NCI-H2107 treated with DMSO at 0.1 percent for 48 hours (cell line): ENCODE data around the gene NAPG.
"Not testable (repeated sequence)": the region's sequence is repeated elsewhere in the genome, so short reads cannot be mapped to it uniquely, and the experiment has no call there.

ENCODE experiments used
- DNase-seq: peaks from one replicate; lab custom pipeline; 2025; ENCODE audit not compliant: unreplicated experiment; lab: John Stamatoyannopoulos, UW

NAPG gene

DNA sequence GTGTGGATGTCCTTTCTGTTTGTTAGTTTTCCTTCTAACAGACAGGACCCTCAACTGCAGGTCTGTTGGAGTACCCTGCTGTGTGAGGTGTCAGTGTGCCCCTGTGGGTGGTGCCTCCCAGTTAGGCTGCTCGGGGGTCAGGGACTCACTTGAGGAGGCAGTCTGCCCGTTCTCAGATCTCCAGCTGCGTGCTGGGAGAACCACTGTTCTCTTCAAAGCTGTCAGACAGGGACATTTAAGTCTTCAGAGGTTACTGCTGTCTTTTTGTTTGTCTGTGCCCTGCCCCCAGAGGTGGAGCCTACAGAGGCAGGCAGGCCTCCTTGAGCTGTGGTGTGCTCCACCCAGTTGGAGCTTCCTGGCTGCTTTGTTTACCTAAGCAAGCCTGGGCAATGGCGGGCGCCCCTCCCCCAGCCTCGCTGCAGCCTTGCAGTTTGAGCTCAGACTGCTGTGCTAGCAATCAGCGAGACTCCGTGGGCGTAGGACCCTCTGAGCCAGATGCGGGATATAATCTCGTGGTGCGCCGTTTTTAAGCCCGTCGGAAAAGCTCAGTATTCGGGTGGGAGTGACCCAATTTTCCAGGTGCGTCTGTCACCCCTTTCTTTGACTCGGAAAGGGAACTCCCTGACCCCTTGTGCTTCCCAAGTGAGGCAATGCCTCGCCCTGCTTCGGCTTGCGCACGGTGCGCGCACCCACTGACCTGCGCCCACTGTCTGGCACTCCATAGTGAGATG lies 52.2 kb downstream of the NAPG start:
- DNase-seq = not testable (repeated sequence)

DNA sequence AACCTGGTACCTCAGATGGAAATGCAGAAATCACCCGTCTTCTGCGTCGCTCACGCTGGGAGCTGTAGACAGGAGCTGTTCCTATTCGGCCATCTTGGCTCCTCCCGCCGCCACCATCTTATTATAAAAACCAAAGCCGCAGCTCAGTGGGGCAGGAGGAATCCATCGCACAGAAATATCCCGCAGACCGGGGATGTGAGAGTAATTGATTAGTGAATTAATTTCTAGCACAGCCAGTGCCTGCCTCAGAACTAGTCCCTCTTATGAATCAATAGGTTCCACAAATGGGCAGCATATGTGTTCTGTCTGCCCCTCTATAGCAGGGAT lies 52.7 kb downstream of the NAPG start:
- DNase-seq = not testable (repeated sequence)

DNA sequence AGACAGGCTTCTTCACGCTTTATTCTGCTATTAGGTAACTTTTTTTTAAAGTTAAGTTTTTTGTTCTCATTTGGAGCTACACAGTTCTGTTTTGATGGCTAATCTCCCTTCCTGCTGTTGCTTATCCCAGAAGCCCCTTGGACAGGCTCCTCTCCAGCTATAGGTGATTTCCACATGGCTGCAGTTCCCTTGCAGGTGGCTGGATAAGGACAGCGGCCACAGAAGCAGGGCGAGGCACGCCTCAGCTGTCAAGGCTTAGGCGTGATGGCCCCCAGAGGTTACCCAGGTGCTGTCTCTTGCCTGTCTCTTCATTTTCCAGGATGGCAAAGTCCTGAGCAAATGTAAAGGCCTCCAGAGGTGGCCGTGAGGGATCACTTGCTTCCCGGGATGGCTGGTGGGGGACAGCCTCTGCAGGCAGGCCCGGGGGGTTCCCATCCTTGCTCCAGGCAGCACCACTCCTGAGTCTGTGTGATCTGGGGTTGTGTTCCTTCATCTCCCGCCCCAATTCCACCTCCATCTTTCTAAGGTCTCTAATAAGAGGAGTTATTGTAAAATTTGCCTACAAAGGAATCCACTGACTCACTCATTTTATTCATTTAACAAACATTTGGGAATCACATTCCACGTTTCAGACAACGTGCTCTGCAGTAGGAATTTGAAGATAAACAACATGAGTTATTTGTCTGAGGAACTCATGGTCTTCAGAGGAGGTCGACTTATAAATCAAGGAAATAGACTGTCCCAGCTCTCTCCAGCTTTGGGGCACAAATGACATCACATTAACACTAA lies 53.4 kb downstream of the NAPG start:
- no peak for DNase-seq

DNA sequence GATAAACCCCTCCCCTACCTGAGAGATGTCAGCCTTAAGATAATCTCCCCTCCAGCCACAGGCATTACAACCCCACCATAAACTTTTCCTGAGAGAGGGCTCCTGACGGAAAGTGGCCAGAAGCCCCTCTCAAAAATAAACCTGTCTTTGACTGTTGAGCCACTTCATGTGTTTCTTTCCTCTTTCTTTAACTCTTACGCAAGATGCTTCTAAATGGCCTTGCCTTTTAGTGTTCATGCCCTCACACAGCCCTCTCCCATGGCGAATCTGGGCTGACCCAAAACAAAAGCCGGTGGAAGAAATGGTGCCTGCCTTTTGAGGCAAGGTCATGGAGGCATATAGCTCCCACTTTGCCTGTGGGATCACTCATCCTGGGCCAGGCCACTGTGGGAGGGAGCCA lies 54.4 kb downstream of the NAPG start:
- DNase-seq = no peak

DNA sequence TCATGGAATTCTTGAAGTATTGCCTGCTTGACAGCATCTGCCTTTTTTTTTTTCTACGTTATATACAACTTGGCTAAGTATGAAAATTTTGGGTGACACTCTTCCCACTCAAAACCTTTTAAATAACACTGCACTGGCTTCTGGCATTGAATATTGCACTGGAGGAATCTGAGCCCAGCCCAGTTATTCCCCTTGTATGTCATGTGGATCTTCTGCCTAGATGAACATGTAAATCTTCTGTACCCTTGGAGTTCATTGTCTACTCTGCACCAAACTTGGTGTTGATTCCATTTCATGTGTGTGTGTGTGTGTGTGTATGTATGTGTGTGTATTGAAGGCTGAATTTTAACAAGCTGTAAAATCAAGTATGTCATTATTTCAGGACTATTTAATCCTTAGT lies 59.4 kb downstream of the NAPG start:
- no peak for DNase-seq

DNA sequence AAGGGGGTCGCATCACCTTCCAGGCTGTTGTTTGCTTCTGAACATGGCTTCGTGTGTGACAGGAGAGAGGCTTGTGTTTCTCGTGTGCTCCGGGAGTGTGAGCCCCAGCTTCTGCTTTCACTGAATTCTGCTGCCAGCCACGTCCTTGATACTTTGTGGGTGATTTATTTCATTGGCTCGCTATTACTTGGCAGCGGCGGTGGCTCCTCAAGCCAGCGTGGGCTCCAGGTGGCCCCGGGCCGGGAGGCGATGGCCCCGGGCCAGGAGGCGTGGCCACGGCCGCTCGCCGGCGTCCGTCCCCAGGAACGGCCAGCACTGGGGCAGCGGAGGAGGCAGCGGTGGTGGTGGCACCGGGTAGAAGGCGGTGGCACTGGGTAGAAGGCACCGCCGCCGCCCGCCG lies 63.1 kb downstream of the NAPG start:
- DNase-seq = no peak

DNA sequence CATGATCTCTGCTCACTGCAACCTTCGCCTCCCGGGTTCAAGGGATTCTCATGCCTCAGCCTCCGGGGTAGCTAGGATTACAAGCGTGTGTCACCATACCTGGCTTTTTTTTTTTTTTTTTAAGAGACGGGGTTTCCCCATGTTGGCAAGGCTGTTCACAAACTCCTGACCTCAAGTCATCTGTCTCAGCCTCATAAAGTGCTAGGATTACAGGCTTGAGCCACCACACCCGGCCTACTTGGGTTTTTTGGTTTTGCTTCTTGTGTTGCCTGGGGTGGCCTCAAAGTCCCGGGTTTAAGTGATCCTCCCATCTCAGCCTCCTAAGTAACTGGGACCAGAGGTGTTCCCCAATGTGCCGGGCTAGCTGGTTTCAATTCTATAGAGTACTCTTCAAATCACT lies 64.6 kb downstream of the NAPG start:
- no peak for DNase-seq

DNA sequence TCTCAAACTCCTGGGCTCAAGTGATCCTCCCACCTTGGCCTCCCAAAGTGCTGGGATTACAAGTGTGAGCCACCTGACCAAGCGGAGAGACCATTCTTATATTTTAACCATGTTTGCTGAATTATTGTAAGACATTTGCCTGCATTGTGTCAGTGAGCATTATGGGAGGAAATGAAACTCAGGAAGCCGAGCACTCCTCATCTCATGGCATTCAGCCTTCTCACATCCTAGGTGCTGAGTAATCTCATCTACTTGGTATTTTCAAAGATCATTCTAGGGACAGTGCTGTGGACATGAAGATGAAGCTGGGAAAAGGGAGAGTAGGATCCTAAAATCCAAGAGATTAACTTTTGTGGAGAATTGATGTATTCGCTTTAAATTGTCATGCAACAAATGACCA lies 66.1 kb downstream of the NAPG start:
- DNase-seq = no peak

DNA sequence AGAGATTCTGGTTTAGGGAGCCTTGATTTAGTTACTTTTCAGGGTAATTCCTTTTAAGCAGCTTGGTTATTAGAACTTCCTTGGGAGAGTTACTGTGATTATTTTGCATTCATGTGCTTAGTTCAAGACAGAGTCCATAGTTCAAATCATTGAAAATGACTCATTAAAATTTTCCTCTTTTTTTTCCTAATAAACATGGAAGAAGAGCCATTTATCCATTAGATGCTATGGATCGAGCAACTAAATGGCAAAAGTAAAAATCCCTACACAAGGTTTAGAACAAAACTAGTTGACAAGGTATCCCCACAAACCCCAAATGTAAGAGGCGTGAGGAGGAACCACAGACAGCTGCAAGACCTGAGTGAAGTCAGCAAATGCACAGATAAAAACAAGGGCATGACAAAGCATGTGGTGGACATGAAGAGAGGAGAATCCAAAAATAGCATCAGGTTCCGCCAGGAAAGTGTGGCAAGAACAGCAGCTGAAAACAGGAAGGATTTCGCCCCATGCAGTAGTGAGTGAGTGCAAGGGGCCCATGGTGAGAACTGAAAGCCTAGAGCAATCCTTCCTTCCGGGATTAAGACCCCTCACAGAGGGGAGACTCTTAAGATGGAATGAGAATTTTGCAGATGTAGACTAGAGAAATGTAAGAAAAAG lies 67.7 kb downstream of the NAPG start:
- DNase-seq = not testable (repeated sequence)

DNA sequence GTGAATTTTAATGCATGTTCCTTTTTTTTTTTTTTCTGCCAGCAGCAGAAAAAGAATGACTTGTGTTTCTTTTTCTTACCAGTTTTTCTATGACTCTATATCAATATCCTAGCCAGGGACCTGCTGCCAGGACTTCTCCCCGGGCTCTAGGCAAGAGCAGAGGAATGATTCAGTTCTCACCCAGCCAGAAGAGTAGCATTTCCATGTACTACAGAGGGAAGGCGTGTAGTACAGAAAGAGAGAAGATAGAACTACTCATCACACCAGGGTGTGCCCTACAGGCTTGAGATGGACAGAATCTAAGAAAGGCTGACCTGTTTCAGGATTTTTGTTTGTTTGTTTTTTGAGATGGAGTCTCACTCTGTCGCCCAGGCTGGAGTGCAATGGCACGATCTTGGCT lies 70.1 kb downstream of the NAPG start:
- DNase-seq = not testable (repeated sequence)

DNA sequence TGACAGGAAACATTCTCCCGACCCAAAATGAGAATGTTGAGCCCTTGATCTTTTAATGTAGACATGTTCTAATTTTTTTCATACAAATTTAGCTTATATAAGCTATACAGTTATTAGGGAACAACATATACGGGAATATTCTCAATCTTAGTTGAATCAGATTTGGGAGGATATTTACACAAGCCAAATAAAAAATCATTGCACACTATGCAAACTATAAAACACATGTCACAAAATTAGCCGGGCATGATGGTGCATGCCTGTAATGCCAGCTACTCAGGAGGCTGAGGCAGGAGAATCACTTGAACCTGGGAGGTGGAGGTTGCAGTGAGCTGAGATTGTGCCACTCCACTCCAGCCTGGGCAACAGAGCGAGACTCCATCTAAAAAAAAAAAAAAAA lies 71.9 kb downstream of the NAPG start:
- DNase-seq = not testable (repeated sequence)

DNA sequence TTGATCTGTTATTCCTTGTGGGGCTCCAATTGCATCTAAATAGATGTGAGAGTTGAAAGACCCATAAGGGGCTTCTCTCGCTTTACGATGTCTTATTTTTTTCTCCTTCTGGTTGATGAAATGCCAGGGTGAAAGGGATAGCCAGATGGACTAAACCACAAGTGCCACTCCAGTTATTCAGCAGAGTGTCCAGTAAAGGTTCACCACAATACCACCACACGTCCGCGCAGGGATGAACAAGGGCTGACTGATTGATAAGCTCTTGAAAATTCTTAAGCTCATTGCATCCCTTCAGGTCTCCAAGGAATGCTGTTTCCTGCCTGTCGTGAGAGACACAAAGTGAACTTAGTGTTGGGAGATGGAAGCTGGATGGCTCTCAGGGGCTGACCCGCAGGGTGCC lies 74.9 kb downstream of the NAPG start:
- not testable (repeated sequence) for DNase-seq
